HepG2 (cell line): ENCODE data around the gene EGFL8. TPM values are rescaled to one million over a fixed set of nuclear protein-coding genes. Genes with fewer than 3 reads are reported as not detected.

Experiments used
- EEA1 ChIP-seq: sonication (generic); formaldehyde crosslinking; IDR thresholded peaks from 2 replicates; pipeline ENCODE4 v1.5.1; 2020; ENCODE audit warnings: mild to moderate bottlenecking, missing genetic modification reagents, borderline replicate concordance
- LCORL ChIP-seq, 2 experiments: fragments of 450-650 bp in 1 of 2; sonication (generic) in 1 of 2; formaldehyde crosslinking in 1 of 2; IDR thresholded peaks; 2 replicates each; pipeline versions ENCODE4 v1.5.0 to v1.6.1; 2017 to 2020; ENCODE audit warnings: antibody characterized with exemption in 1 of 2, missing genetic modification reagents in 1 of 2
- NCOR1 ChIP-seq: fragments of 200-600 bp; sonication (generic); IDR thresholded peaks from 2 replicates; pipeline ENCODE4 v1.7.0; 2017; ENCODE audit warnings: antibody characterized with exemption, low read length, borderline replicate concordance
- PCBP1 ChIP-seq: fragments of 200-400 bp; formaldehyde crosslinking; IDR thresholded peaks from 2 replicates; pipeline ENCODE4 v1.6.1; 2017; ENCODE audit warnings: mild to moderate bottlenecking, low read depth, low read length, borderline replicate concordance
- RFX1 ChIP-seq: fragments of 450-650 bp; IDR thresholded peaks from 2 replicates; pipeline ENCODE4 v1.6.1; 2017
- SCMH1 ChIP-seq: sonication (generic); formaldehyde crosslinking; IDR thresholded peaks from 2 replicates; pipeline ENCODE4 v1.9.0; 2021; ENCODE audit warnings: missing genetic modification reagents, mild to moderate bottlenecking, borderline replicate concordance
- SMAD9 ChIP-seq: sonication (generic); formaldehyde crosslinking; IDR thresholded peaks from 2 replicates; pipeline ENCODE4 v1.5.1; 2020; ENCODE audit warnings: mild to moderate bottlenecking, missing genetic modification reagents
- ZBTB7B ChIP-seq: sonication (generic); formaldehyde crosslinking; IDR thresholded peaks from 2 replicates; pipeline ENCODE4 v1.4.0; 2020; ENCODE audit warnings: missing genetic modification reagents
- ZKSCAN5 ChIP-seq: sonication (generic); formaldehyde crosslinking; IDR thresholded peaks from 2 replicates; pipeline ENCODE4 v1.5.1; 2020; ENCODE audit warnings: mild to moderate bottlenecking, missing genetic modification reagents
- ZNF564 ChIP-seq: sonication (generic); formaldehyde crosslinking; IDR thresholded peaks from 2 replicates; pipeline ENCODE4 v1.8.1; 2023; ENCODE audit warnings: mild to moderate bottlenecking, missing genetic modification reagents
- ZNF589 ChIP-seq: sonication (generic); formaldehyde crosslinking; conservative IDR thresholded peaks from 2 replicates; pipeline ENCODE4 v1.8.0; 2022; ENCODE audit warnings: mild to moderate bottlenecking, moderate library complexity, missing genetic modification reagents
- ZSCAN22 ChIP-seq: sonication (generic); formaldehyde crosslinking; IDR thresholded peaks from 2 replicates; pipeline ENCODE4 v1.4.0; 2020; ENCODE audit warnings: mild to moderate bottlenecking, missing genetic modification reagents
- polyA plus RNA-seq, 8 experiments: library from polyadenylated mRNA; depleted of rRNA in 3 of 8; stranded (reverse) in 7 of 8; unstranded in 1 of 8; fragments of >200 nt; fragmentation: Illumina TruSeq in 4 of 8; extraction: Trizol in 4 of 8; gene quantifications; 2 replicates each; pipeline versions ENCODE4 v1.2.1 to v1.2.3, GENCODE V29; 2011 to 2016; ENCODE audit warnings: low read depth in 4 of 8, missing spikeins in 1 of 8, mixed read lengths in 1 of 8; ENCODE audit not compliant: insufficient read depth in 1 of 8
- total RNA-seq, 5 experiments: library from RNA; depleted of rRNA; stranded (reverse); fragments of >200 nt; fragmentation: Illumina TruSeq; extraction: Trizol; gene quantifications; 2 replicates each; pipeline ENCODE4 v1.2.3, GENCODE V29; 2016; ENCODE audit warnings: low read depth in 1 of 5
- TF ChIP-seq, protein P1 (sequence below): sonication (generic); formaldehyde crosslinking; IDR thresholded peaks from 2 replicates; pipeline ENCODE4 v1.4.0; 2020; ENCODE audit warnings: missing genetic modification reagents, borderline replicate concordance
- TF ChIP-seq, protein P2 (sequence below): sonication (generic); formaldehyde crosslinking; IDR thresholded peaks from 2 replicates; pipeline ENCODE4 v1.5.1; 2020; ENCODE audit warnings: mild to moderate bottlenecking, missing genetic modification reagents, borderline replicate concordance
- TF ChIP-seq, protein P3 (sequence below): sonication (generic); formaldehyde crosslinking; IDR thresholded peaks from 2 replicates; pipeline ENCODE4 v1.5.1; 2020; ENCODE audit warnings: mild to moderate bottlenecking, moderate library complexity, missing genetic modification reagents
- TF ChIP-seq, protein P4 (sequence below): sonication (generic); formaldehyde crosslinking; IDR thresholded peaks from 2 replicates; pipeline ENCODE4 v1.5.1; 2020; ENCODE audit warnings: missing genetic modification reagents, mild to moderate bottlenecking, borderline replicate concordance
- TF ChIP-seq, protein P5 (sequence below): sonication (generic); formaldehyde crosslinking; IDR thresholded peaks from 2 replicates; pipeline ENCODE4 v1.5.1; 2020; ENCODE audit warnings: mild to moderate bottlenecking, missing genetic modification reagents, borderline replicate concordance

EGFL8 gene
- total and polyA plus RNA-seq, 2 of the 13 experiments (the other 11 are each of a cell fraction or from before 2014, with no cell fraction given): 10.0 to 11.5 TPM

DNA sequence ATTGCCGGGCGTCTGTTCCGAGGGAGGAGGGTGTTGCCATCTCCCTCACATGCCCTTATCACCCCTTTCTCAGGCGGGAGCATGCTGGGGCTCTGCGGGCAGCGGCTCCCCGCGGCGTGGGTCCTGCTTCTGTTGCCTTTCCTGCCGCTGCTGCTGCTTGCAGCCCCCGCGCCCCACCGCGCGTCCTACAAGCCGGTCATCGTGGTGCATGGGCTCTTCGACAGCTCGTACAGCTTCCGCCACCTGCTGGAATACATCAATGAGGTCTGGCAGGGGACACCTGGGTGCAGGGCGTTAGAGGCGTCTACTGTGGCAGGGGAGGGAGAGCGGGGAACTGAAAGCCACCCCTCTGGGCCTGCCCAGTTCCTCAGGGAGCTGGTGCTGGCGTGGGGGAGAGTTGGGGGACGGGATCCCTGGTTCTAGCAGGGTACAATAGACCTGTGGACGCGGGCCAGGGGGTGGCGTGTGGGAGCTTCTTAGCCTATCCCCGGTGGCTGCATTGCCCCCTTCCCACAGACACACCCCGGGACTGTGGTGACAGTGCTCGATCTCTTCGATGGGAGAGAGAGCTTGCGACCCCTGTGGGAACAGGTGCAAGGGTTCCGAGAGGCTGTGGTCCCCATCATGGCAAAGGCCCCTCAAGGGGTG is 9.8 kb upstream of the EGFL8 start (continued):
- TF ChIP-seq, protein P1, sequence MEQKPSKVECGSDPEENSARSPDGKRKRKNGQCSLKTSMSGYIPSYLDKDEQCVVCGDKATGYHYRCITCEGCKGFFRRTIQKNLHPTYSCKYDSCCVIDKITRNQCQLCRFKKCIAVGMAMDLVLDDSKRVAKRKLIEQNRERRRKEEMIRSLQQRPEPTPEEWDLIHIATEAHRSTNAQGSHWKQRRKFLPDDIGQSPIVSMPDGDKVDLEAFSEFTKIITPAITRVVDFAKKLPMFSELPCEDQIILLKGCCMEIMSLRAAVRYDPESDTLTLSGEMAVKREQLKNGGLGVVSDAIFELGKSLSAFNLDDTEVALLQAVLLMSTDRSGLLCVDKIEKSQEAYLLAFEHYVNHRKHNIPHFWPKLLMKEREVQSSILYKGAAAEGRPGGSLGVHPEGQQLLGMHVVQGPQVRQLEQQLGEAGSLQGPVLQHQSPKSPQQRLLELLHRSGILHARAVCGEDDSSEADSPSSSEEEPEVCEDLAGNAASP (CRISPR knock-in tag): peak; percentile 66
- TF ChIP-seq ZBTB7B (CRISPR knock-in tag) (peak; percentile 81), ZNF564 (CRISPR knock-in tag) (no peak), RFX1 (no peak), ZSCAN22 (CRISPR knock-in tag) (no peak), SCMH1 (no peak), ZKSCAN5 (CRISPR knock-in tag) (0 out of 2 replicates have a peak, but pooled peaks have one; percentile 25), PCBP1 (0 out of 2 replicates have a peak, but pooled peaks have one; percentile 39), ZNF589 (peak; percentile 63; the same call in 1 of the 2 replicates), LCORL (IDR thresholded peaks at IDR 0.05) (no peak), LCORL (CRISPR knock-in tag; IDR thresholded peaks at IDR 0.05) (0 out of 2 replicates have a peak, but pooled peaks have one; percentile 44), SMAD9 (CRISPR knock-in tag) (0 out of 2 replicates have a peak, but pooled peaks have one; percentile 6), EEA1 (0 out of 2 replicates have a peak, but pooled peaks have one; percentile 6), NCOR1 (no peak)
- TF ChIP-seq, protein P2, sequence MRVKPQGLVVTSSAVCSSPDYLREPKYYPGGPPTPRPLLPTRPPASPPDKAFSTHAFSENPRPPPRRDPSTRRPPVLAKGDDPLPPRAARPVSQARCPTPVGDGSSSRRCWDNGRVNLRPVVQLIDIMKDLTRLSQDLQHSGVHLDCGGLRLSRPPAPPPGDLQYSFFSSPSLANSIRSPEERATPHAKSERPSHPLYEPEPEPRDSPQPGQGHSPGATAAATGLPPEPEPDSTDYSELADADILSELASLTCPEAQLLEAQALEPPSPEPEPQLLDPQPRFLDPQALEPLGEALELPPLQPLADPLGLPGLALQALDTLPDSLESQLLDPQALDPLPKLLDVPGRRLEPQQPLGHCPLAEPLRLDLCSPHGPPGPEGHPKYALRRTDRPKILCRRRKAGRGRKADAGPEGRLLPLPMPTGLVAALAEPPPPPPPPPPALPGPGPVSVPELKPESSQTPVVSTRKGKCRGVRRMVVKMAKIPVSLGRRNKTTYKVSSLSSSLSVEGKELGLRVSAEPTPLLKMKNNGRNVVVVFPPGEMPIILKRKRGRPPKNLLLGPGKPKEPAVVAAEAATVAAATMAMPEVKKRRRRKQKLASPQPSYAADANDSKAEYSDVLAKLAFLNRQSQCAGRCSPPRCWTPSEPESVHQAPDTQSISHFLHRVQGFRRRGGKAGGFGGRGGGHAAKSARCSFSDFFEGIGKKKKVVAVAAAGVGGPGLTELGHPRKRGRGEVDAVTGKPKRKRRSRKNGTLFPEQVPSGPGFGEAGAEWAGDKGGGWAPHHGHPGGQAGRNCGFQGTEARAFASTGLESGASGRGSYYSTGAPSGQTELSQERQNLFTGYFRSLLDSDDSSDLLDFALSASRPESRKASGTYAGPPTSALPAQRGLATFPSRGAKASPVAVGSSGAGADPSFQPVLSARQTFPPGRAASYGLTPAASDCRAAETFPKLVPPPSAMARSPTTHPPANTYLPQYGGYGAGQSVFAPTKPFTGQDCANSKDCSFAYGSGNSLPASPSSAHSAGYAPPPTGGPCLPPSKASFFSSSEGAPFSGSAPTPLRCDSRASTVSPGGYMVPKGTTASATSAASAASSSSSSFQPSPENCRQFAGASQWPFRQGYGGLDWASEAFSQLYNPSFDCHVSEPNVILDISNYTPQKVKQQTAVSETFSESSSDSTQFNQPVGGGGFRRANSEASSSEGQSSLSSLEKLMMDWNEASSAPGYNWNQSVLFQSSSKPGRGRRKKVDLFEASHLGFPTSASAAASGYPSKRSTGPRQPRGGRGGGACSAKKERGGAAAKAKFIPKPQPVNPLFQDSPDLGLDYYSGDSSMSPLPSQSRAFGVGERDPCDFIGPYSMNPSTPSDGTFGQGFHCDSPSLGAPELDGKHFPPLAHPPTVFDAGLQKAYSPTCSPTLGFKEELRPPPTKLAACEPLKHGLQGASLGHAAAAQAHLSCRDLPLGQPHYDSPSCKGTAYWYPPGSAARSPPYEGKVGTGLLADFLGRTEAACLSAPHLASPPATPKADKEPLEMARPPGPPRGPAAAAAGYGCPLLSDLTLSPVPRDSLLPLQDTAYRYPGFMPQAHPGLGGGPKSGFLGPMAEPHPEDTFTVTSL (CRISPR knock-in tag): no peak
- TF ChIP-seq, protein P3, sequence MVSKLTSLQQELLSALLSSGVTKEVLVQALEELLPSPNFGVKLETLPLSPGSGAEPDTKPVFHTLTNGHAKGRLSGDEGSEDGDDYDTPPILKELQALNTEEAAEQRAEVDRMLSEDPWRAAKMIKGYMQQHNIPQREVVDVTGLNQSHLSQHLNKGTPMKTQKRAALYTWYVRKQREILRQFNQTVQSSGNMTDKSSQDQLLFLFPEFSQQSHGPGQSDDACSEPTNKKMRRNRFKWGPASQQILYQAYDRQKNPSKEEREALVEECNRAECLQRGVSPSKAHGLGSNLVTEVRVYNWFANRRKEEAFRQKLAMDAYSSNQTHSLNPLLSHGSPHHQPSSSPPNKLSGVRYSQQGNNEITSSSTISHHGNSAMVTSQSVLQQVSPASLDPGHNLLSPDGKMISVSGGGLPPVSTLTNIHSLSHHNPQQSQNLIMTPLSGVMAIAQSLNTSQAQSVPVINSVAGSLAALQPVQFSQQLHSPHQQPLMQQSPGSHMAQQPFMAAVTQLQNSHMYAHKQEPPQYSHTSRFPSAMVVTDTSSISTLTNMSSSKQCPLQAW (CRISPR knock-in tag): no peak; the same call in 1 of the 2 replicates
- TF ChIP-seq, protein P4, sequence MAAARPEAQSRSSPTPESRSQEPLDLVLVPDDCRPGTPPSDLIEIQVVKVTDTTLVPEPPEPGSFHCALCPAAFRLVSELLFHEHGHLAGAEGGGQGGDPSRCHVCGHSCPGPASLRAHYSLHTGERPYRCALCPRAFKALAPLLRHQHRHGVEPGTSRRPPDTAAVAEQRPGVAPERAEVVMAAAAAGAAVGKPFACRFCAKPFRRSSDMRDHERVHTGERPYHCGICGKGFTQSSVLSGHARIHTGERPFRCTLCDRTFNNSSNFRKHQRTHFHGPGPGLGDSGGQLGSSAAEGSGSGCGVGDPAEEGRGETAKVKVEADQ (CRISPR knock-in tag): no peak
- TF ChIP-seq, protein P5, sequence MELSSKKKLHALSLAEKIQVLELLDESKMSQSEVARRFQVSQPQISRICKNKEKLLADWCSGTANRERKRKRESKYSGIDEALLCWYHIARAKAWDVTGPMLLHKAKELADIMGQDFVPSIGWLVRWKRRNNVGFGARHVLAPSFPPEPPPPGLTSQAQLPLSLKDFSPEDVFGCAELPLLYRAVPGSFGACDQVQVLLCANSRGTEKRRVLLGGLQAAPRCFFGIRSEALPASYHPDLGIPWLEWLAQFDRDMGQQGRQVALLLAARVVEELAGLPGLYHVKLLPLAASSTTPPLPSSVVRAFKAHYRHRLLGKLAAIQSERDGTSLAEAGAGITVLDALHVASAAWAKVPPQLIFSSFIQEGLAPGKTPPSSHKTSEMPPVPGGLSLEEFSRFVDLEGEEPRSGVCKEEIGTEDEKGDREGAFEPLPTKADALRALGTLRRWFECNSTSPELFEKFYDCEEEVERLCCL: peak; percentile 89; the same call in 1 of the 2 replicates
